T-helper 2 cell treated with Interferon-gamma antibody and Interleukin-4, amounts not matched to agents 5 μg/mL and 100 μg/mL, for 36 hours (primary cell): ENCODE data around the gene FNDC1.

Experiments
- DNase-seq: peaks from one replicate; pipeline ENCODE4 v3.0.0; 2021; ENCODE audit warnings: low spot score
- H3K27ac Mint-ChIP-seq: one replicate; pipeline ENCODE4 v1.8.0; 2021; ENCODE audit warnings: mild to moderate bottlenecking, mixed read lengths
- H3K27me3 Mint-ChIP-seq: one replicate; pipeline ENCODE4 v1.8.0; 2021; ENCODE audit warnings: low read depth, mixed read lengths
- H3K36me3 Mint-ChIP-seq: one replicate; pipeline ENCODE4 v1.8.0; 2021; ENCODE audit warnings: low read depth, mixed read lengths
- H3K4me1 Mint-ChIP-seq: one replicate; pipeline ENCODE4 v1.8.0; 2021; ENCODE audit warnings: low read depth, mixed read lengths
- H3K4me3 Mint-ChIP-seq: one replicate; pipeline ENCODE4 v1.8.0; 2022; ENCODE audit warnings: mild to moderate bottlenecking, moderate library complexity, mixed read lengths
- H3K9me3 Mint-ChIP-seq: one replicate; pipeline ENCODE4 v1.8.0; 2021; ENCODE audit warnings: mixed read lengths

FNDC1 gene

DNA sequence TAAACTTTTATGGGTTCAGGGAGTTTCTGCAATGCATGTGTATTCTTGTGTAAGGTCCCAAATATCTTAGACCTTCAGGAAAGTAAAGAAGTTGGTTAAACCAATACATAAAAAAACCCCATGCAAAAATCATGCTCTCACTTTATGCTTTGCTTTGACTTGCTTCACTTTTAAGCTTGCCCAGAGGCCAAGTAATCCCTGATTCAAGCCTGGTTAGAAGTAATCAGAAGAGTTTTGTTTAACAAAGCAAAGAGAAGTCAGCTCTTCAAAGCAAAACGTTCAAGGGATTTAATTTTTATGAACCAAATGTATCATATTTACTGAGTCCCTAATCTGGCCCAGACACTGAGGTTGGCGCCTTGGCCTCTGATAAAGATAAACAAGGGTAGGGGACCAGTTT lies 26.7 kb upstream of the FNDC1 start:
- no peak overlapping the region for H3K27ac Mint-ChIP-seq
- H3K9me3 Mint-ChIP-seq, result peaks cover 7% of the 10 kb centered on the region
- H3K27me3 Mint-ChIP-seq, result peaks cover 43% of the 10 kb centered on the region
- DNase-seq, result no peak
- H3K4me3 Mint-ChIP-seq, result no peak overlapping the region
- H3K4me1 Mint-ChIP-seq, result no peaks in the 10 kb centered on the region
- no peaks in the 10 kb centered on the region for H3K36me3 Mint-ChIP-seq

DNA sequence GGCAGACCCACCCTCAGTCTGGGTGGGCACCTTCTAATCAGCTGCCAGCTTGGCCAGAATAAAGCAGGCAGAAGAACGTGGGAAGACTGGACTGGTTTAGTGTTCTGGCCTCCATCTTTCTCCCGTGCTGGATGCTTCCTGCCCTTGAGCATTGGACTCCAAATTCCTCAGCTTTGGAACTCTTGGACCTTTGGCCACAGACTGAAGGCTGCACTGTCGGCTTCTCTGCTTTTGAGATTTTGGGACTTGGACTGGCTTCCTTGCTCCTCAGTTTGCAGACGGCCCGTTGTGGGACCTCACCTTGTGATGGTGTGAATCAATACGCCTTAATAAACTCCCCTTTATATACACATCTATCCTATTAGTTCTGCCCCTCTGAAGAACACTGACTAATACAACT lies 20.6 kb upstream of the FNDC1 start:
- H3K27ac Mint-ChIP-seq, result no peak overlapping the region
- peaks cover 31% of the 10 kb centered on the region for H3K27me3 Mint-ChIP-seq
- no peaks in the 10 kb centered on the region for H3K9me3 Mint-ChIP-seq
- no peak overlapping the region for H3K4me3 Mint-ChIP-seq
- H3K36me3 Mint-ChIP-seq, result no peaks in the 10 kb centered on the region
- H3K4me1 Mint-ChIP-seq, result peaks cover 4% of the 10 kb centered on the region
- DNase-seq, result no peak

DNA sequence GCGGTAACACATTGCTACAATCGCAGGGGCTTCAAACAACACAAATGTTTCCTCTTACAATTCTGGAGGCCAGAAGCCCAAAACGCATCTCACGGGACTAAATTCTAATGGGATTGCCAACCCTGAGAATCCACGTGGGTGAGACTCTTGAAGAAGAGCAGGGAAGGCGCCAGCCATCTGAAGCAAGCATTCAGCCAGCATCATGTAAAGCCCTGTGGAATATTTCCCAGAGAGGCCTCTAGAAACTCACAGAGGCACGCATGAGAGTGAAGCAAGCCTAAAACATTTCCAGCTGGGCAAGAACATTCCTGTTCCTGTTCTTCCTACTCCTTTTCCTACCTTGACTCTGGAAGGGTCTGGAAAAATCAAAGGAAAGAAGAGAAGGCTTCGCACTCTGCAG lies 19.6 kb upstream of the FNDC1 start:
- peaks cover 29% of the 10 kb centered on the region for H3K27me3 Mint-ChIP-seq
- no peak for DNase-seq
- no peak overlapping the region for H3K4me3 Mint-ChIP-seq
- H3K4me1 Mint-ChIP-seq, result peaks cover 4% of the 10 kb centered on the region
- no peak overlapping the region for H3K27ac Mint-ChIP-seq
- H3K36me3 Mint-ChIP-seq, result no peaks in the 10 kb centered on the region
- H3K9me3 Mint-ChIP-seq, result no peaks in the 10 kb centered on the region

DNA sequence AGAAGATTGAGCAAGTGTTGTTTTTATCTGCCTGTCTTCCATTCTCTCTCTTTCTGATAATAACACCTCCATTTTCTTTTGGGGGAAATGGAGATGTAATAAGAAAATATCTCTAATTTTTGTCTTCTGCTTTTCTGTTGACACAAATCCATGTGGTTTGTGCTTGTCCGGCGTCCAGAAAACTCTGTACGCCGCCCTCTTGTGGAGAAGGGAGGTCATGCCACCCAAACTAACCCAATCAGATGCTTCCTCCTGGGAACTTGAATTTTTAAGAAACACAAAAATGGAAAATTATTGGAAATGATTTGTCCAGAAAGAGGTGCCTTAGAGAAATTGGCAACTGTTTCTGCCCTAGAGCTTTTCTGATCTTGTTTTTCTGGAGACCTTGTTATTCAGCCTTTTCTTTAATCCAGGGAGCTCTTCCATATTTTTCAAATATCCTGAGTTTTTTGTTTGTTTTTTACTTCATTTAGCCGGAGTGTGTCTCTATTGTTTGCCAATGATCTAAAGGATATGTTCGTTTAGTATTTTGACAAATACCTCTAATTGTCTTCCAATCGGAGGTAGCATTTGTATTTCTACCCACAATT lies 17.8 kb upstream of the FNDC1 start:
- Mint-ChIP-seq H3K4me1 (peaks cover 4% of the 10 kb centered on the region), H3K27me3 (peaks cover 25% of the 10 kb centered on the region), H3K36me3 (no peaks in the 10 kb centered on the region), H3K27ac (no peak overlapping the region), H3K4me3 (no peak overlapping the region), H3K9me3 (peaks cover 9% of the 10 kb centered on the region)
- DNase-seq, result no peak

DNA sequence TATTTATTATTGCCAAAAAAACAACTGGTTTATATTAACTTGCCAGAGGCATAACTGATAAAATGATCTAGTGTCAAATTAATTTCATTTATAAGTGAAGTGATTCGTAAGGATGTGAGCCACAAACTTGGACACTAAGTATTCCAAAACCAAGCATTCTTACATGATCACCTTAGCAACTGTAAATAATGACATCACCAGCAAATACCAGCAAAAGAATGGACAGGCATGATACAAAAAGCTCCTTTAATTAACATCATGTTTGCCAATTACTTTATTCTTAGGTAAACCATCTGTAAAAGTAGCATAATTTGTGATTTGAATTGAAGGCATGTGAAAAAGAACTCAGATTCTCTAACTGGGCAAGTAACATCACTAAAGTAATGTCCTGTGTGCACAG lies 17.2 kb upstream of the FNDC1 start:
- Mint-ChIP-seq H3K4me3 (no peak overlapping the region), H3K27me3 (peaks cover 22% of the 10 kb centered on the region), H3K4me1 (peaks cover 4% of the 10 kb centered on the region), H3K36me3 (no peaks in the 10 kb centered on the region), H3K27ac (no peak overlapping the region), H3K9me3 (peaks cover 10% of the 10 kb centered on the region)
- no peak for DNase-seq

DNA sequence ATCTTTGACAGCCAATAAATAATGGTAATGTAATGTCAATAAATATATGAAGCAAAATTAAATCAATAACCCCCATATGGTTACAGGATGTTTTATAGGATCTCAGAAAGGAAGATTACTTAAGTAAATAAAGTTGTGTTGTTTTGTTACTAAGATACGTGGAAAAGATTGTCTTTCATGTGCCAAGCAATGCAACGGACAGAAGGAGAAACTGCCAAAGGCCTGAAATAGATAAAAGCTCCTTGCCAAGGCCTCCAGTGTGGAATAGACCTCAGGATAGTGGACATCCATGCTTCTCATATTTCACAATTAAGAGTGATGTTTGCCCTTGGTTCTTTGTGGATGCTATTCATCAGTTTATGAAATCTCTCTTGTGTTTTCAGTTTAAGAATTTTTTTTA lies 16.4 kb upstream of the FNDC1 start:
- H3K9me3 Mint-ChIP-seq, result peaks cover 16% of the 10 kb centered on the region
- no peaks in the 10 kb centered on the region for H3K36me3 Mint-ChIP-seq
- peaks cover 4% of the 10 kb centered on the region for H3K4me1 Mint-ChIP-seq
- no peak overlapping the region for H3K4me3 Mint-ChIP-seq
- no peak overlapping the region for H3K27ac Mint-ChIP-seq
- H3K27me3 Mint-ChIP-seq, result peaks cover 21% of the 10 kb centered on the region
- DNase-seq, result no peak

DNA sequence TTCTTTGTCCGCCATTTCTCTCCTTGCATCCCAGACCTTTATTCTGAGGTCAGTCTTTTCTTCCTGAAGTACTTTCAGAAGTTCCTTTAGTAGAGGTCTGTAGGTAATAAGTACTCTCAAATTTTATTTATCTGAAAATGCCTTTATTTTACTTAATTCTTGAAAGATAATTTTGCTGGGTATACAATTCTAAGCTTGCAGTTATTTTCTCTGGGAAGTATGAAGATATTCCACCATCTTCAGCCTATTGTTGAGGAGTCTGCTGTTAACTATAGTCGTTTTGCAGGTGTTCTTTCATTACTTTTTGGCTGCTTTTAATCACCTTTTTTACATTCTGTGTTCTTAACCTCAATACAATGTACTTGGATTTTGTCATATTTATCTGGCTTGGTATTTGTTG lies 13.5 kb upstream of the FNDC1 start:
- Mint-ChIP-seq H3K27me3 (peaks cover 18% of the 10 kb centered on the region), H3K36me3 (no peaks in the 10 kb centered on the region), H3K27ac (no peak overlapping the region), H3K4me1 (peaks cover 4% of the 10 kb centered on the region), H3K4me3 (no peak overlapping the region), H3K9me3 (peaks cover 16% of the 10 kb centered on the region)
- no peak for DNase-seq

DNA sequence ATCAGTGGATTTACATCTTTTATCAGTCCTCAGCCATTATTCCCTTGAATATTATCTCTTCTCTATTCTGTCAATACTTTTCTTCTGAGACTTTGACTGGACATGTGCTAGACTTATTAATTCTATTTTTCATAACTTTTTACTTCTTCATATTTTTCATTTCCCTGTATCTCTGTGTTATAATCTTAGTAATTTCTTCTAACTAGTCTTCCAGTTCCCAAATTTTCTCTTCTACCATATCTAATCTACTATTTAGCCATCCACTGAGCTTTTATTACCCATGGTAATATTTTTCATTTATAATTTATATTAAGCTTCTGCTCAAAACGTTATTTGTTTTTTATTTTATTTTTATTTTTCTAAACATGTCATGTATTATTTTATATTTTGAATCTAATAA lies 13.1 kb upstream of the FNDC1 start:
- peaks cover 16% of the 10 kb centered on the region for H3K9me3 Mint-ChIP-seq
- H3K4me1 Mint-ChIP-seq, result peaks cover 4% of the 10 kb centered on the region
- H3K4me3 Mint-ChIP-seq, result no peak overlapping the region
- H3K27me3 Mint-ChIP-seq, result peaks cover 18% of the 10 kb centered on the region
- no peaks in the 10 kb centered on the region for H3K36me3 Mint-ChIP-seq
- DNase-seq, result no peak
- H3K27ac Mint-ChIP-seq, result no peak overlapping the region

DNA sequence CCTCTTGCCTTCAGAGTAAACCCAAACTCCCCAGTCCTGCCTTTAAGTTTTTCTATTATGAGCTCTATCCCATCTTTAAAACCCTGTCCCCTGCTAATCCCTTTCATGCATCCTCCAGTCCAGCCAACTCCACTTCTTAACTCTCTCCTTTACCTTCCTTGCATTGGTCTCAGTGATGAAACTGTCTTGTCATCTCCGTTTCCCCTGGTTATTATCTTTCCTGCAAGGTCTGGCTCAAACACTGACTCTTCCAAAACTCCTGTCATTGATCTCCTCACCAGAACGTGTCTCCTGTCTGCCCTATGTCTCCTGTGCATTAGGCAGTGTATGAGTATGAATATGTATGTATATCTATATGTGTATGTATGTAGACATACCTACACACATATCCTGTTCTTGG lies 11.8 kb upstream of the FNDC1 start:
- Mint-ChIP-seq H3K27ac (no peak overlapping the region), H3K4me1 (no peaks in the 10 kb centered on the region), H3K4me3 (no peak overlapping the region), H3K9me3 (peaks cover 16% of the 10 kb centered on the region), H3K27me3 (peaks cover 16% of the 10 kb centered on the region), H3K36me3 (no peaks in the 10 kb centered on the region)
- no peak for DNase-seq

DNA sequence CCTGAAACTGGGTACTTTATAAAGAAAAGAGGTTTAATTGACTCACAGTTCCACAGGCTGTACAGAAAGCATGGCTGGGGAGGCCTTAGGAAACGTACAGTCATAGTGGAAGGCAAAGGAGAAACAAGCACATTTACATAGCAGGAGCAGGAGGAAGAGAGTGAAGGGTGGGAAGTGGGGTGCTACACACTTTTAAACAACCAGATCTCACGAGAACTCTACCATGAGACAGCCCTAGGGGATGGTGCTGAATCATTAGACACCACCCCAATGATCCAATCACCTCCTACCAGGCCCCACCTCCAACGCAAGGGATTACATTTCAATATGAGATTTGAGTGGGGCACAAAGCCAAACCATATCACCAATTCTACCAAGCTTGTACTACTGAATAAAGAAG lies 7.4 kb upstream of the FNDC1 start:
- Mint-ChIP-seq H3K4me1 (no peaks in the 10 kb centered on the region), H3K4me3 (no peak overlapping the region), H3K9me3 (peaks cover 8% of the 10 kb centered on the region), H3K27ac (no peak overlapping the region), H3K36me3 (no peaks in the 10 kb centered on the region), H3K27me3 (peaks cover 41% of the 10 kb centered on the region)
- no peak for DNase-seq

DNA sequence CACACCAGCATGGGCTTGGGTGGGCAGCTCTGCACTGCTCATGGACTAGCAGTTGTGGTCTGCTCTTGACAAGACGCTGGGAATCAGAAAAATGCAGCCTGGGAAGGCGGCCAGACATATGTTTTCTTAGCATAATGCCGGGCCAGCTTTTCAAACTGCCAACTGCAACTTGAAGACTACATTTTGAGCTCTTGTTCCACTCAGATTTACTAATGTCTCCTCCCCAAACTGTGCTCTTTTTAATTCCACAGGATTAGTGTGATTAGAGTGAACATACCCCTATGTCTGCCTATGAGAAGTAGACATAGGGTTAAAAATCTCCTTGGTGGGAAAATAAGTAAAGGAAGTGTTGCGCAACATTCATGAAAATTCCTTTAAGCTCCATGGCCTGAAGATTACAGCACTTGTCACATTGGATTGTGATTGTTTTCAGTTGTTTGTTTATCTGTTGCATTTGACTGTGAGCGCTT lies 5.3 kb upstream of the FNDC1 start:
- H3K4me3 Mint-ChIP-seq, result no peak overlapping the region
- H3K27ac Mint-ChIP-seq, result no peak overlapping the region
- no peaks in the 10 kb centered on the region for H3K36me3 Mint-ChIP-seq
- DNase-seq, result no peak
- H3K4me1 Mint-ChIP-seq, result peaks cover 4% of the 10 kb centered on the region
- peaks cover 58% of the 10 kb centered on the region for H3K27me3 Mint-ChIP-seq
- no peaks in the 10 kb centered on the region for H3K9me3 Mint-ChIP-seq

DNA sequence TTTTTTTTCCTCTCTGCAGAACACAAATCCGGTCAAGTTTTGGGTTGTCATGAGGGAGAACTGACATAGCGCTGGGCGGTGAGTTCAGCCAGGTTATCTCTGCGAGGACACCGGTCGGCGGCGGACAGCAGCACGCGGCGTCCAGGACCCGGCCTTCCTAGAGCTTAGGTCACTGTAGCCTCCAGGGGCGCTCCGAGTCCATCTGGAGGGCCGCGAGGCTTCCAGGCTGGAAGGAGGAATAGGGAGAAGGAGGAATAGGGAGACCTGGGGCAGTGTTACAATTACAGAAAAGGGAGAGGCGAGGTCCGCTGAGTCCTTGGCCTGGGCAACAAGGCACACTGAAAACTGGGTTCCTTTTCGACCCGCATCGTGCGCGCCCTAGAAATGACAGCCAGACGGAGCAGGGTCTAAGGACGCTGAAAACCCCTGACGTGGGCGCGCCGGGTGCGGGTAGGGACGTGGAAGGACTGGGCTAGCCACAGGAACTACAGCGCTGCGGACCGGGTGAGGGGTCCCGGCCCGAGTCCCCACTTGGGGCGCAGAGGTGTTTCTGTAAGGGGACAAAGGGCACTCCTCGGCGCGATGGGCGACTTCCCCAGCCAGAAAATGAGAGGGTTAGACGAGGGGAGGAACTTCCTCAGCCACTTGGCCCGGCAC lies 536 bp upstream of the FNDC1 start:
- H3K4me1 Mint-ChIP-seq, result peaks cover 7% of the 10 kb centered on the region
- no peak for DNase-seq
- no peak overlapping the region for H3K27ac Mint-ChIP-seq

DNA sequence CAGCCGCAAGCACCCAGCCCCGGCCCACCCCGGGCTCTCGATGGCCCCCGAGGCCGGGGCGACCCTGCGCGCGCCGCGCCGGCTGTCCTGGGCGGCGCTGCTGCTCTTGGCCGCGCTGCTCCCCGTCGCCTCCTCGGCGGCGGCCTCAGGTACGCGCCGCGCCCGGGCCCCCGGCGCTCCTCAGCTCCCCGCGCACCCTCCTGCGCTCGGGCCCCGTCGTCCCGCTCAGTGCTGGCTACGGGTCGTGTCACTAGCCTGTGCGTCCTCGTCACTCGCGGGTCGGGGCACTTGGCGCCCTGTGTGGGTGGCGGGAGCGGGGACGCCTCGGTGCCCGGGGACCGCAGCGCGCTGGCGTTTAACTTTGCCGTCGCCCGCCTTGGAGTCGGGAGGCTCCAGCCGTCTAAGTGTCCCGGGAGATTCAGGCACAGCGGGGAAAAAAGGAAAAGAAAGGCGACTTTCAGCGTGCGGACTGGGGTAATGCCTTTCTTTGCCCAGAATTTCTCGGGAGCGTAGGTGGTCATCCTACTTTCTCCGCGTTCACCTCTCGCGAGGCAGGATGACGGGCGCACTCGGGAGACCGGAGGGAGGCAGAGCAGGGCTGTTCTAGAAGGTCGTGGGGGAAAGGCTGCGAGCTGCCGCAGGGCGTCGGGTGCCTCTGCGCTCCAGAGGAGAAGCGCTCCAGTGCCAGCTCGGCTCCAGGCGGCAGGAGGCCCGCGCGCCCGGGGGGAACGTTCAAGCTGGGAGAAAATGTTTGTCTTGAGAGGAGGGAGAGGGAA lies 545 bp downstream of the FNDC1 start:
- Mint-ChIP-seq H3K9me3 (no peaks in the 10 kb centered on the region), H3K27ac (no peak overlapping the region), H3K27me3 (peaks cover 85% of the 10 kb centered on the region), H3K36me3 (no peaks in the 10 kb centered on the region), H3K4me3 (peak overlapping the region; percentile 55), H3K4me1 (peaks cover 11% of the 10 kb centered on the region)
- no peak for DNase-seq

More for the DNA sequence above, 536 bp upstream of the FNDC1 start:
- Mint-ChIP-seq H3K27me3 (peaks cover 85% of the 10 kb centered on the region), H3K36me3 (no peaks in the 10 kb centered on the region), H3K4me3 (peak overlapping the region; percentile 59), H3K9me3 (no peaks in the 10 kb centered on the region)

DNA sequence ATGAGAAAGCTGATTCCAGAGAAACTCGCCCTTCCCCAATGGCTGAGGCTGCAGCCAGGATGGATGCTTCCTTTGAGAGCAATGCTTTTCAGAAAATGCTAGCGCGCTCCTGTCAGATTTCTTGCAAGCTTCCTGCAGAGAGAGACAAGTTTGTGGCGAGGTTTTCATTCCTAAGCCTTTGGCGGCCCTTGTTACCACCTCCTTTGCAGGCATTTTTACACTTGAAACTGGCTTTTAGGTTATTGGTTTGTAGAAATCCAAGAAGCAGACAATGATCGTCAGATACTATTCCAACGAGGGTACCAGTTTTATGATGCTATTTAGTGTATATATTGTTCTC lies 1.1 kb downstream of the FNDC1 start:
- peak overlapping the region; percentile 55 for H3K4me3 Mint-ChIP-seq
- DNase-seq, result no peak
- peaks cover 81% of the 10 kb centered on the region for H3K27me3 Mint-ChIP-seq

More for the DNA sequence above, 1.1 kb downstream of the FNDC1 start:
- H3K36me3 Mint-ChIP-seq, result no peaks in the 10 kb centered on the region
- H3K9me3 Mint-ChIP-seq, result no peaks in the 10 kb centered on the region
- peaks cover 11% of the 10 kb centered on the region for H3K4me1 Mint-ChIP-seq
- H3K27ac Mint-ChIP-seq, result no peak overlapping the region
